HepG2 (cell line): Measurements from ENCODE around the gene ATF1. TPM values are rescaled to one million over a fixed set of nuclear protein-coding genes. Genes with fewer than 3 reads are reported as not detected.
A peak's percentile ranks its signal among the peaks of the same experiment; 100 is the strongest.

Experiments used
- ATAC-seq: fragments of 200-7000 bp; cut with Tn5 transposase; 3 replicates; pipeline ENCODE4 v1.9.1; 2020; ENCODE audit warnings: mild to moderate bottlenecking, moderate library complexity
- BruUV-seq: library from RNA; stranded (reverse); fragments of 400-500 nt; replicated peaks from 2 replicates; lab custom pipeline; 2021; lab: Mats Ljungman, UMichigan
- CTCF ChIA-PET: fragments of 300-600 bp; formaldehyde crosslinking; extraction: SDS; loops from one replicate; lab custom pipeline; 2021; ENCODE audit warnings: low total read pairs, inconsistent platforms, low intra/inter-chr PET ratio; lab: Yijun Ruan, JAX
- POLR2A ChIA-PET: fragments of 350-600 bp; sonication (Branson Sonifier 250); formaldehyde crosslinking; loops from one replicate; lab custom pipeline; 2020; ENCODE audit warnings: antibody characterized with exemption, inconsistent platforms; lab: Yijun Ruan, JAX
- DNase-seq: peaks from one replicate; pipeline ENCODE4 v3.0.0-alpha.2; 2015; ENCODE audit warnings: low spot score
- FAIRE-seq: peaks from 3 replicates; lab custom pipeline; 2011; peaks lifted over from hg19 to GRCh38; lab: Jason Lieb, UNC
- H2AFZ ChIP-seq: one replicate; pipeline ENCODE4 v1.6.1; 2011; ENCODE audit warnings: low read length, inconsistent platforms
- H3K27ac ChIP-seq: fragments of 300-600 bp; 3 replicates; pipeline ENCODE4 v1.8.0; 2011; ENCODE audit warnings: mixed run types, mild to moderate bottlenecking, mixed read lengths, low read length, inconsistent platforms; ENCODE audit not compliant: insufficient read depth; ENCODE audit errors: extremely low read length
- H3K27me3 ChIP-seq, 2 experiments: fragments of 200-600 bp in 1 of 2; 2 replicates in 1 of 2; 3 replicates in 1 of 2; pipeline versions ENCODE4 v1.6.0 to v1.8.0; 2011; ENCODE audit warnings: low read length in 2 of 2, mild to moderate bottlenecking in 2 of 2, moderate library complexity in 2 of 2, inconsistent platforms in 1 of 2; ENCODE audit not compliant: insufficient read depth in 2 of 2, control insufficient read depth in 1 of 2
- H3K36me3 ChIP-seq, 2 experiments: fragments of 200-600 bp in 1 of 2; replicated peaks in 1 of 2; 2 replicates in 1 of 2; 3 replicates in 1 of 2; pipeline versions ENCODE4 v1.5.1 to v1.8.0; 2011; ENCODE audit warnings: low read length in 2 of 2, inconsistent platforms in 1 of 2; ENCODE audit not compliant: insufficient read depth in 2 of 2, control insufficient read depth in 1 of 2
- H3K4me1 ChIP-seq: 2 replicates; pipeline ENCODE4 v1.5.1; 2012; ENCODE audit warnings: low read length, inconsistent platforms; ENCODE audit not compliant: insufficient read depth
- H3K4me2 ChIP-seq: 2 replicates; pipeline ENCODE4 v1.6.0; 2011; ENCODE audit warnings: low read depth, low read length, inconsistent platforms
- H3K4me3 ChIP-seq, 3 experiments: fragments of 200-600 bp in 1 of 3; sonication (generic), shearing (Covaris generic) in 1 of 3; replicated peaks in 1 of 3; 2 replicates each; pipeline ENCODE4 v1.5.1; 2011 to 2016; ENCODE audit warnings: low read length in 3 of 3, inconsistent platforms in 2 of 3, low read depth in 2 of 3, mild to moderate bottlenecking in 2 of 3, control low read depth in 1 of 3, mixed read lengths in 1 of 3; ENCODE audit not compliant: insufficient read depth in 1 of 3
- H3K79me2 ChIP-seq: one replicate; pipeline ENCODE4 v1.6.1; 2011; ENCODE audit warnings: low read length, inconsistent platforms; ENCODE audit not compliant: insufficient read depth
- H3K9ac ChIP-seq: 2 replicates; pipeline ENCODE4 v1.6.0; 2011; ENCODE audit warnings: mild to moderate bottlenecking, low read depth, low read length, inconsistent platforms; ENCODE audit not compliant: insufficient read depth
- H3K9me3 ChIP-seq: 2 replicates; pipeline ENCODE4 v1.5.1; 2012; ENCODE audit warnings: mild to moderate bottlenecking, low read length
- H4K20me1 ChIP-seq: 2 replicates; pipeline ENCODE4 v1.6.0; 2011; ENCODE audit warnings: inconsistent platforms, mild to moderate bottlenecking, low read length, moderate library complexity; ENCODE audit not compliant: insufficient read depth
- CTCF ChIP-seq: sonication (generic); formaldehyde crosslinking; IDR thresholded peaks from 2 replicates; pipeline ENCODE4 v1.5.0; 2020; ENCODE audit warnings: mild to moderate bottlenecking, missing genetic modification reagents, moderate library complexity
- FOSL2 ChIP-seq: sonication (generic); formaldehyde crosslinking; IDR thresholded peaks from 2 replicates; pipeline ENCODE4 v1.4.0; 2020; ENCODE audit warnings: missing genetic modification reagents
- HCFC1 ChIP-seq: fragments of 150-350 bp; IDR thresholded peaks from 2 replicates; pipeline ENCODE4 v1.6.1; 2014; ENCODE audit warnings: low read depth, low read length
- MAFF ChIP-seq: IDR thresholded peaks from 2 replicates; pipeline ENCODE4 v1.6.1; 2011; ENCODE audit warnings: low read depth, low read length, improper control_type of control experiment
- MAFK ChIP-seq, 2 experiments: IDR thresholded peaks in 1 of 2; conservative IDR thresholded peaks in 1 of 2; 2 replicates each; pipeline ENCODE4 v1.6.1; 2011; ENCODE audit warnings: improper control_type of control experiment in 2 of 2, low read length in 2 of 2
- NFIC ChIP-seq: IDR thresholded peaks from 2 replicates; pipeline ENCODE4 v1.6.1; 2012; ENCODE audit warnings: mild to moderate bottlenecking, low read length, inconsistent platforms
- NFYB ChIP-seq: sonication (generic); formaldehyde crosslinking; IDR thresholded peaks from 2 replicates; pipeline ENCODE4 v1.4.0; 2020; ENCODE audit warnings: missing genetic modification reagents
- NR0B2 ChIP-seq: sonication (generic); formaldehyde crosslinking; IDR thresholded peaks from 2 replicates; pipeline ENCODE4 v1.4.0; 2020; ENCODE audit warnings: mild to moderate bottlenecking, missing genetic modification reagents
- RFXANK ChIP-seq: IDR thresholded peaks from 2 replicates; pipeline ENCODE4 v1.6.1; 2016
- SAP130 ChIP-seq: IDR thresholded peaks from 2 replicates; pipeline ENCODE4 v1.6.1; 2016; ENCODE audit warnings: low read depth
- TFAP4 ChIP-seq: sonication (generic); IDR thresholded peaks from 2 replicates; pipeline ENCODE4 v1.6.1; 2016; ENCODE audit warnings: low read depth, borderline replicate concordance
- TOPORS ChIP-seq: sonication (generic); formaldehyde crosslinking; IDR thresholded peaks from 2 replicates; pipeline ENCODE4 v1.8.0; 2023; ENCODE audit warnings: mild to moderate bottlenecking, missing genetic modification reagents
- ZBTB26 ChIP-seq: IDR thresholded peaks from 2 replicates; pipeline ENCODE4 v1.6.1; 2016; ENCODE audit warnings: missing compliant biosample characterization, missing genetic modification reagents, borderline replicate concordance
- ZC3H13 ChIP-seq: sonication (generic); formaldehyde crosslinking; IDR thresholded peaks from 2 replicates; pipeline ENCODE4 v1.8.1; 2023; ENCODE audit warnings: mild to moderate bottlenecking, missing genetic modification reagents, moderate library complexity
- ZNF383 ChIP-seq: sonication (generic); formaldehyde crosslinking; IDR thresholded peaks from 2 replicates; pipeline ENCODE4 v1.4.0; 2020; ENCODE audit warnings: missing genetic modification reagents, mild to moderate bottlenecking, borderline replicate concordance
- ZNF558 ChIP-seq: sonication (generic); formaldehyde crosslinking; IDR thresholded peaks from 2 replicates; pipeline ENCODE4 v1.9.0; 2022; ENCODE audit warnings: mild to moderate bottlenecking, missing genetic modification reagents, borderline replicate concordance
- WGBS: methylation state at CpG from one replicate; pipeline ENCODE4 v1.1.6; 2017; ENCODE audit warnings: low lambda C conversion rate; 5-methylcytosine and 5-hydroxymethylcytosine counted together
- in situ Hi-C: cut with HindIII; loops from 2 replicates; pipeline ENCODE4 v1.10.0; 2017; ENCODE audit warnings: low pct_unique_long_range_greater_than_20kb; ENCODE audit not compliant: extremely low pct_ligation_motif_present
- intact Hi-C: fragments of 100-400 bp; cut with micrococcal nuclease; formaldehyde crosslinking; loops from one replicate; pipeline ENCODE4 v1.10.0; 2022; ENCODE audit not compliant: unreplicated experiment
- polyA plus RNA-seq, 8 experiments: library from polyadenylated mRNA; depleted of rRNA in 3 of 8; stranded (reverse) in 7 of 8; unstranded in 1 of 8; fragments of >200 nt; fragmentation: Illumina TruSeq in 4 of 8; extraction: Trizol in 4 of 8; gene quantifications; 2 replicates each; pipeline versions ENCODE4 v1.2.1 to v1.2.3, GENCODE V29; 2011 to 2016; ENCODE audit warnings: low read depth in 4 of 8, missing spikeins in 1 of 8, mixed read lengths in 1 of 8; ENCODE audit not compliant: insufficient read depth in 1 of 8
- total RNA-seq, 5 experiments: library from RNA; depleted of rRNA; stranded (reverse); fragments of >200 nt; fragmentation: Illumina TruSeq; extraction: Trizol; gene quantifications; 2 replicates each; pipeline ENCODE4 v1.2.3, GENCODE V29; 2016; ENCODE audit warnings: low read depth in 1 of 5

The ATF1 gene
- total and polyA plus RNA-seq, 2 of the 13 experiments (the other 11 are each of a cell fraction or from before 2014, with no cell fraction given): 29.3 to 52.0 TPM

- H2AFZ ChIP-seq: no peak overlapping the region
- no peaks in the 10 kb centered on the region for H3K79me2 ChIP-seq
- 87% methylated on average over 3 of the region's 3 CpGs for WGBS
- H3K4me1 ChIP-seq: no peaks in the 10 kb centered on the region
- no TSS peak for BruUV-seq
- H3K27ac ChIP-seq: no peak overlapping the region
- DNase-seq (peak; percentile 21), ATAC-seq (peak; percentile 79), FAIRE-seq (no peak)
- no peaks in the 10 kb centered on the region for H3K9me3 ChIP-seq
- ChIA-PET CTCF (no interaction called here), POLR2A (no interaction called here)
- no peak overlapping the region for H3K4me3 ChIP-seq
- intact Hi-C loops: no loop called here
- H3K27me3 ChIP-seq: no peaks in the 10 kb centered on the region
- peaks cover 24 to 72% of the 10 kb centered on the region in 2 experiments for H3K36me3 ChIP-seq
- no peaks in the 10 kb centered on the region for H4K20me1 ChIP-seq
- in situ Hi-C loops: no loop called here
- no peak overlapping the region for H3K4me2 ChIP-seq
- no peak overlapping the region for H3K9ac ChIP-seq
- TF ChIP-seq TFAP4 (peak; percentile 23; the same call in 1 of the 2 replicates), MAFK (conservative IDR thresholded peaks at IDR 0.05 in 1 of 2, IDR thresholded peaks at IDR 0.05 in 1 of 2; ENCODE audit: low read length in 2 of 2) (peak; percentile 53 to 55; a peak in 3 of 4 replicates), MAFF (peak; percentile 58), FOSL2 (CRISPR knock-in tag) (no peak), SAP130 (peak; percentile 21; the same call in 1 of the 2 replicates)
- TF ChIP-seq, all 625 proteins: peak for 4
Observed at GRCh38 chr12:50720085-50720484, 43.8 kb upstream of the ATF1 start.

GRCh38 chr12:50720501-50720900 is 43.4 kb upstream of the ATF1 start:
- Histone ChIP-seq H3K4me3 (no peak overlapping the region), H3K4me2 (no peak overlapping the region), H3K27ac (no peak overlapping the region), H3K9ac (no peak overlapping the region), H3K9me3 (no peaks in the 10 kb centered on the region), H2AFZ (no peak overlapping the region), H3K4me1 (no peaks in the 10 kb centered on the region), H4K20me1 (no peaks in the 10 kb centered on the region), H3K27me3 (no peaks in the 10 kb centered on the region), H3K36me3 (peaks cover 25 to 72% of the 10 kb centered on the region in 2 experiments), H3K79me2 (no peaks in the 10 kb centered on the region)
- FAIRE-seq: no peak
- in situ Hi-C loops: no loop called here
- intact Hi-C loops: no loop called here
- no peak for DNase-seq
- WGBS: 85% methylated on average over 5 of the region's 5 CpGs
- ATAC-seq: no peak
- no TSS peak for BruUV-seq
- CTCF ChIA-PET: no interaction called here
- POLR2A ChIA-PET: no interaction called here
- TF ChIP-seq RFXANK (CRISPR knock-in tag) (no peak), TOPORS (CRISPR knock-in tag) (no peak), HCFC1 (no peak), CTCF (CRISPR knock-in tag) (no peak), ZNF558 (CRISPR knock-in tag) (no peak), ZC3H13 (CRISPR knock-in tag) (no peak), NR0B2 (CRISPR knock-in tag) (no peak), NFYB (no peak), NFIC (no peak), ZBTB26 (CRISPR knock-in tag) (no peak), ZNF383 (no peak)
